Activated T-helper 1 cell treated with anti-CD3 and anti-CD28 coated beads, Interleukin-12 subunit alpha, Interleukin-12 subunit beta, Interleukin-2, Interleukin-4 antibody, amounts not matched to agents 30 ng/mL and 10 ng/mL and 1 ng/mL, durations not matched to agents 14 hours and 24 hours and 36 hours (primary cell): Measurements from ENCODE around the gene PHAF1. TPM values are rescaled to one million over a fixed set of nuclear protein-coding genes. Genes with fewer than 3 reads are reported as not detected.

Experiments used
- DNase-seq: peaks from one replicate; pipeline ENCODE4 v3.0.0; 2021; ENCODE audit warnings: low spot score
- H3K27ac Mint-ChIP-seq: one replicate; pipeline ENCODE4 v1.8.0; 2021; ENCODE audit warnings: mild to moderate bottlenecking, mixed read lengths
- H3K27me3 Mint-ChIP-seq: one replicate; pipeline ENCODE4 v1.8.0; 2022; ENCODE audit warnings: mild to moderate bottlenecking, moderate library complexity, mixed read lengths; ENCODE audit not compliant: insufficient read depth
- H3K36me3 Mint-ChIP-seq: one replicate; pipeline ENCODE4 v1.8.0; 2021; ENCODE audit warnings: low read depth, mixed read lengths
- H3K4me1 Mint-ChIP-seq: one replicate; pipeline ENCODE4 v1.8.0; 2021; ENCODE audit warnings: low read depth, mixed read lengths
- H3K4me3 Mint-ChIP-seq: one replicate; pipeline ENCODE4 v1.8.0; 2021; ENCODE audit warnings: mild to moderate bottlenecking, moderate library complexity, mixed read lengths
- H3K9me3 Mint-ChIP-seq: one replicate; pipeline ENCODE4 v1.8.0; 2021; ENCODE audit warnings: mixed read lengths
- intact Hi-C: fragments of 100-400 bp; cut with micrococcal nuclease; formaldehyde crosslinking; loops from one replicate; pipeline ENCODE4 v1.15.1; 2024
- total RNA-seq: library from RNA; stranded (reverse); gene quantifications from 2 replicates; pipeline ENCODE4 v1.2.3, GENCODE V29; 2022

PHAF1 gene
- 20.5 and 20.6 TPM in 2 replicates for total RNA-seq

- peaks cover 45% of the 10 kb centered on the region for H3K4me1 Mint-ChIP-seq
- H3K27ac Mint-ChIP-seq, result peak within 1 kb of the TSS; percentile 87
- H3K9me3 Mint-ChIP-seq, result no peaks in the 10 kb centered on the region
- no peaks in the 10 kb centered on the region for H3K27me3 Mint-ChIP-seq
- peak; percentile 93 for DNase-seq
- peaks cover 2% of the 10 kb centered on the region for H3K36me3 Mint-ChIP-seq
- H3K4me3 Mint-ChIP-seq, result peak within 1 kb of the TSS; percentile 96
- intact Hi-C loops, result loop anchor here (1.0 to 2.0 kb wide), 8 partner anchors 41 to 453 kb away; partner anchors contain the start of genes B3GNT9, CBFB, CTCF and FBXL8
These were observed at the start of gene PHAF1 for GRCh38 chr16:67109407-67110135. PHAF1 (plus strand) TSS chr16:67109941; CDS start chr16:67110176, 235 bp downstream.

- peak overlapping the region; percentile 67 for H3K27ac Mint-ChIP-seq
- peaks cover 31% of the 10 kb centered on the region for H3K36me3 Mint-ChIP-seq
- peaks cover 12% of the 10 kb centered on the region for H3K4me1 Mint-ChIP-seq
- H3K27me3 Mint-ChIP-seq, result no peaks in the 10 kb centered on the region
- peak overlapping the region; percentile 8 for H3K4me3 Mint-ChIP-seq
- intact Hi-C loops, result loop anchor here (1.0 kb wide), 1 partner anchor 8 kb away; no protein-coding TSS in a partner anchor
- DNase-seq, result no peak
- no peaks in the 10 kb centered on the region for H3K9me3 Mint-ChIP-seq
These were observed 46.7 kb upstream of the PHAF1 start for GRCh38 chr16:67063008-67063407.

GRCh38 chr16:67068212-67068753 is 41.5 kb upstream of the PHAF1 start:
- Mint-ChIP-seq H3K27me3 (no peaks in the 10 kb centered on the region), H3K36me3 (peaks cover 29% of the 10 kb centered on the region), H3K4me1 (peaks cover 18% of the 10 kb centered on the region)

GRCh38 chr16:67071476-67072048 is 38.2 kb upstream of the PHAF1 start:
- H3K4me1 Mint-ChIP-seq, result peaks cover 15% of the 10 kb centered on the region
- peaks cover 36% of the 10 kb centered on the region for H3K36me3 Mint-ChIP-seq
- H3K9me3 Mint-ChIP-seq, result no peaks in the 10 kb centered on the region
- no peak overlapping the region for H3K4me3 Mint-ChIP-seq
- intact Hi-C loops, result no loop called here
- no peak overlapping the region for H3K27ac Mint-ChIP-seq
- no peak for DNase-seq
- H3K27me3 Mint-ChIP-seq, result no peaks in the 10 kb centered on the region

More at GRCh38 chr16:67068212-67068753, 41.5 kb upstream of the PHAF1 start:
- no peak overlapping the region for H3K27ac Mint-ChIP-seq
- intact Hi-C loops, result no loop called here
- H3K9me3 Mint-ChIP-seq, result no peaks in the 10 kb centered on the region
- H3K4me3 Mint-ChIP-seq, result no peak overlapping the region
- no peak for DNase-seq

GRCh38 chr16:67075331-67075730 is 34.4 kb upstream of the PHAF1 start:
- DNase-seq, result no peak
- no peak overlapping the region for H3K4me3 Mint-ChIP-seq
- peaks cover 20% of the 10 kb centered on the region for H3K36me3 Mint-ChIP-seq
- H3K9me3 Mint-ChIP-seq, result no peaks in the 10 kb centered on the region
- H3K27me3 Mint-ChIP-seq, result no peaks in the 10 kb centered on the region
- H3K4me1 Mint-ChIP-seq, result peaks cover 16% of the 10 kb centered on the region
- intact Hi-C loops, result no loop called here
- H3K27ac Mint-ChIP-seq, result no peak overlapping the region

- peaks cover 20% of the 10 kb centered on the region for H3K36me3 Mint-ChIP-seq
- DNase-seq, result no peak
- H3K4me1 Mint-ChIP-seq, result peaks cover 15% of the 10 kb centered on the region
- no peak overlapping the region for H3K27ac Mint-ChIP-seq
- no peaks in the 10 kb centered on the region for H3K27me3 Mint-ChIP-seq
- intact Hi-C loops, result no loop called here
- H3K9me3 Mint-ChIP-seq, result no peaks in the 10 kb centered on the region
- no peak overlapping the region for H3K4me3 Mint-ChIP-seq
These were observed 31.9 kb upstream of the PHAF1 start for GRCh38 chr16:67077871-67078270.

- H3K4me1 Mint-ChIP-seq, result peaks cover 25% of the 10 kb centered on the region
These were observed 27.6 kb upstream of the PHAF1 start for GRCh38 chr16:67082100-67082499.

GRCh38 chr16:67082891-67083290 is 26.9 kb upstream of the PHAF1 start:
- peaks cover 21% of the 10 kb centered on the region for H3K36me3 Mint-ChIP-seq
- H3K27ac Mint-ChIP-seq, result no peak overlapping the region
- DNase-seq, result no peak
- H3K9me3 Mint-ChIP-seq, result no peaks in the 10 kb centered on the region
- no peaks in the 10 kb centered on the region for H3K27me3 Mint-ChIP-seq
- intact Hi-C loops, result no loop called here
- no peak overlapping the region for H3K4me3 Mint-ChIP-seq
- peaks cover 24% of the 10 kb centered on the region for H3K4me1 Mint-ChIP-seq

More at GRCh38 chr16:67082100-67082499, 27.6 kb upstream of the PHAF1 start:
- H3K27ac Mint-ChIP-seq, result no peak overlapping the region
- no peak overlapping the region for H3K4me3 Mint-ChIP-seq
- intact Hi-C loops, result no loop called here
- DNase-seq, result no peak
- H3K27me3 Mint-ChIP-seq, result no peaks in the 10 kb centered on the region
- peaks cover 22% of the 10 kb centered on the region for H3K36me3 Mint-ChIP-seq
- H3K9me3 Mint-ChIP-seq, result no peaks in the 10 kb centered on the region

GRCh38 chr16:67084345-67085028 is 25.3 kb upstream of the PHAF1 start:
- Mint-ChIP-seq H3K4me3 (no peak overlapping the region), H3K36me3 (peaks cover 24% of the 10 kb centered on the region), H3K27ac (no peak overlapping the region), H3K9me3 (no peaks in the 10 kb centered on the region), H3K27me3 (no peaks in the 10 kb centered on the region), H3K4me1 (peaks cover 21% of the 10 kb centered on the region)
- no peak for DNase-seq
- intact Hi-C loops, result no loop called here

GRCh38 chr16:67086822-67087221 is 22.9 kb upstream of the PHAF1 start:
- H3K27ac Mint-ChIP-seq, result peak overlapping the region; percentile 33
- peaks cover 22% of the 10 kb centered on the region for H3K36me3 Mint-ChIP-seq
- intact Hi-C loops, result no loop called here
- peaks cover 23% of the 10 kb centered on the region for H3K4me1 Mint-ChIP-seq
- H3K4me3 Mint-ChIP-seq, result no peak overlapping the region
- no peak for DNase-seq
- H3K27me3 Mint-ChIP-seq, result no peaks in the 10 kb centered on the region
- no peaks in the 10 kb centered on the region for H3K9me3 Mint-ChIP-seq

GRCh38 chr16:67087291-67087690 is 22.4 kb upstream of the PHAF1 start:
- Mint-ChIP-seq H3K4me3 (no peak overlapping the region), H3K36me3 (peaks cover 25% of the 10 kb centered on the region), H3K4me1 (peaks cover 27% of the 10 kb centered on the region), H3K27me3 (no peaks in the 10 kb centered on the region), H3K9me3 (no peaks in the 10 kb centered on the region), H3K27ac (no peak overlapping the region)
- intact Hi-C loops, result no loop called here
- DNase-seq, result no peak

- H3K4me3 Mint-ChIP-seq, result no peak overlapping the region
- peaks cover 28% of the 10 kb centered on the region for H3K4me1 Mint-ChIP-seq
- H3K27ac Mint-ChIP-seq, result no peak overlapping the region
- H3K36me3 Mint-ChIP-seq, result peaks cover 25% of the 10 kb centered on the region
- DNase-seq, result no peak
- H3K27me3 Mint-ChIP-seq, result no peaks in the 10 kb centered on the region
- no peaks in the 10 kb centered on the region for H3K9me3 Mint-ChIP-seq
- intact Hi-C loops, result no loop called here
These were observed 21.9 kb upstream of the PHAF1 start for GRCh38 chr16:67087803-67088202.

- no peaks in the 10 kb centered on the region for H3K27me3 Mint-ChIP-seq
- peaks cover 28% of the 10 kb centered on the region for H3K4me1 Mint-ChIP-seq
- no peak for DNase-seq
- peak overlapping the region; percentile 34 for H3K27ac Mint-ChIP-seq
- no peak overlapping the region for H3K4me3 Mint-ChIP-seq
- H3K36me3 Mint-ChIP-seq, result peaks cover 29% of the 10 kb centered on the region
- H3K9me3 Mint-ChIP-seq, result no peaks in the 10 kb centered on the region
- intact Hi-C loops, result no loop called here
These were observed 21.2 kb upstream of the PHAF1 start for GRCh38 chr16:67088551-67088950.
